HFFc6 (cell line): Measurements from ENCODE around the gene CITED4. TPM values are rescaled to one million over a fixed set of nuclear protein-coding genes. Genes with fewer than 3 reads are reported as not detected.

ENCODE experiments used
- DNase-seq: peaks from one replicate; pipeline ENCODE4 v3.0.0-alpha.2; 2018
- H3K27ac Mint-ChIP-seq: 2 replicates; pipeline ENCODE4 v1.8.0; 2020; ENCODE audit warnings: mild to moderate bottlenecking, mixed read lengths
- H3K27me3 Mint-ChIP-seq: 2 replicates; pipeline ENCODE4 v1.8.0; 2021; ENCODE audit warnings: mild to moderate bottlenecking, moderate library complexity, mixed read lengths; ENCODE audit not compliant: insufficient read depth
- H3K36me3 Mint-ChIP-seq: 2 replicates; pipeline ENCODE4 v1.8.0; 2021; ENCODE audit warnings: low read depth, mixed read lengths
- H3K4me1 Mint-ChIP-seq: 2 replicates; pipeline ENCODE4 v1.8.0; 2020; ENCODE audit warnings: low read depth, mixed read lengths
- H3K4me3 Mint-ChIP-seq: 2 replicates; pipeline ENCODE4 v1.8.0; 2020; ENCODE audit warnings: mild to moderate bottlenecking, moderate library complexity, mixed read lengths
- H3K9me3 Mint-ChIP-seq: 2 replicates; pipeline ENCODE4 v1.8.0; 2020; ENCODE audit warnings: mild to moderate bottlenecking, mixed read lengths
- CTCF ChIP-seq: fragments of 200-600 bp; sonication (generic); IDR thresholded peaks from 2 replicates; pipeline ENCODE4 v1.5.0; 2021; ENCODE audit warnings: antibody characterized with exemption, mild to moderate bottlenecking
- total RNA-seq, 6 experiments: library from RNA; stranded (reverse); fragmentation: NEBNext Ultra II Directional; extraction: Animal tissue kit (Norgen Biotek cat#: 25700); gene quantifications; 2 replicates in 1 of 6; 3 replicates in 5 of 6; pipeline ENCODE4 v1.2.3, GENCODE V29; 2021

CITED4 gene
- total RNA-seq, 6 experiments from 2014 or later = 1.7 to 5.3 (median 3.8) TPM

- Mint-ChIP-seq H3K9me3 (no peaks in the 10 kb centered on the region), H3K4me1 (peaks cover 5% of the 10 kb centered on the region; the same call in 1 of the 2 replicates), H3K27ac (no peak overlapping the region), H3K36me3 (no peaks in the 10 kb centered on the region), H3K27me3 (peaks cover 3% of the 10 kb centered on the region), H3K4me3 (no peak overlapping the region)
- no peak for DNase-seq
- no peak for TF ChIP-seq CTCF
These were observed 3.2 kb downstream of the CITED4 start for GRCh38 chr1:40858856-40859416.

GRCh38 chr1:40857737-40858136 is 4.4 kb downstream of the CITED4 start:
- Mint-ChIP-seq H3K27ac (no peak overlapping the region), H3K4me3 (no peak overlapping the region), H3K36me3 (no peaks in the 10 kb centered on the region), H3K4me1 (peaks cover 4% of the 10 kb centered on the region; the same call in 1 of the 2 replicates), H3K27me3 (peaks cover 3% of the 10 kb centered on the region), H3K9me3 (no peaks in the 10 kb centered on the region)
- DNase-seq = no peak
- no peak for TF ChIP-seq CTCF

GRCh38 chr1:40856656-40857302 is 5.4 kb downstream of the CITED4 start:
- Mint-ChIP-seq H3K9me3 (no peaks in the 10 kb centered on the region), H3K4me3 (no peak overlapping the region), H3K4me1 (no peaks in the 10 kb centered on the region), H3K27ac (no peak overlapping the region), H3K27me3 (peaks cover 5% of the 10 kb centered on the region), H3K36me3 (no peaks in the 10 kb centered on the region)
- no peak for TF ChIP-seq CTCF
- no peak for DNase-seq

- H3K36me3 Mint-ChIP-seq = no peaks in the 10 kb centered on the region
- TF ChIP-seq CTCF = no peak
- H3K9me3 Mint-ChIP-seq = no peaks in the 10 kb centered on the region
- no peak for DNase-seq
- H3K27me3 Mint-ChIP-seq = peaks cover 5% of the 10 kb centered on the region
- H3K27ac Mint-ChIP-seq = no peak overlapping the region
- H3K4me1 Mint-ChIP-seq = no peaks in the 10 kb centered on the region
- H3K4me3 Mint-ChIP-seq = no peak overlapping the region
These were observed 6.0 kb downstream of the CITED4 start for GRCh38 chr1:40856116-40856515.

GRCh38 chr1:40855513-40855912 is 6.7 kb downstream of the CITED4 start:
- no peak for DNase-seq
- H3K4me3 Mint-ChIP-seq = no peak overlapping the region

More at GRCh38 chr1:40855513-40855912, 6.7 kb downstream of the CITED4 start:
- H3K9me3 Mint-ChIP-seq = no peaks in the 10 kb centered on the region
- H3K27ac Mint-ChIP-seq = no peak overlapping the region
- peak; percentile 47 for TF ChIP-seq CTCF
- H3K27me3 Mint-ChIP-seq = peaks cover 5% of the 10 kb centered on the region
- H3K4me1 Mint-ChIP-seq = peaks cover 3% of the 10 kb centered on the region; the same call in 1 of the 2 replicates
- no peaks in the 10 kb centered on the region for H3K36me3 Mint-ChIP-seq
